CD4-positive, alpha-beta memory T cell (primary cell): ENCODE measurements around the gene ESYT3. TPM values are rescaled to one million over a fixed set of nuclear protein-coding genes. Genes with fewer than 3 reads are reported as not detected.

Experiments
- CTCF ChIA-PET: fragments of 350-600 bp; sonication (Branson Sonifier 250); formaldehyde crosslinking; loops from one replicate; lab custom pipeline; 2021; ENCODE audit warnings: inconsistent platforms; ENCODE audit not compliant: partially characterized antibody; lab: Charles Lee
- POLR2A ChIA-PET: fragments of 350-600 bp; sonication (Branson Sonifier 250); formaldehyde crosslinking; loops from one replicate; lab custom pipeline; 2021; ENCODE audit not compliant: partially characterized antibody; lab: Charles Lee
- DNase-seq, 5 donors: peaks; one replicate each; pipeline versions ENCODE4 v3.0.0 to v3.0.0-alpha.2; 2020 to 2022; ENCODE audit warnings: mixed read lengths in 1 of 5
- H3K27ac ChIP-seq: one replicate; pipeline ENCODE4 v1.7.0; 2013; ENCODE audit warnings: low read depth, low read length
- H3K27me3 ChIP-seq: 2 replicates; pipeline ENCODE4 v1.7.0; 2013; ENCODE audit warnings: mild to moderate bottlenecking, low read length, moderate library complexity; ENCODE audit not compliant: insufficient read depth
- H3K36me3 ChIP-seq: 2 replicates; pipeline ENCODE4 v1.7.0; 2013; ENCODE audit warnings: mild to moderate bottlenecking, low read length, moderate library complexity; ENCODE audit not compliant: insufficient read depth
- H3K4me1 ChIP-seq: 2 replicates; pipeline ENCODE4 v1.7.0; 2013; ENCODE audit warnings: mild to moderate bottlenecking, low read length, moderate library complexity; ENCODE audit not compliant: insufficient read depth
- H3K4me3 ChIP-seq, 2 donors: one replicate each; pipeline ENCODE4 v1.7.0; 2013; ENCODE audit warnings: low read length in 2 of 2, mild to moderate bottlenecking in 1 of 2
- H3K9me3 ChIP-seq, 2 donors: one replicate each; pipeline ENCODE4 v1.7.0; 2013; ENCODE audit warnings: low read length in 2 of 2, control low read depth in 1 of 2; ENCODE audit not compliant: control insufficient read depth in 1 of 2
- H3K27ac Mint-ChIP-seq, 7 donors: one replicate each; pipeline ENCODE4 v1.8.0; 2020 to 2021; ENCODE audit warnings: mixed read lengths in 7 of 7, mild to moderate bottlenecking in 6 of 7, inconsistent platforms in 3 of 7, moderate library complexity in 3 of 7
- H3K27me3 Mint-ChIP-seq, 2 donors: one replicate each; pipeline ENCODE4 v1.8.0; 2020 to 2021; ENCODE audit warnings: mixed read lengths in 2 of 2
- H3K36me3 Mint-ChIP-seq, 2 donors: one replicate each; pipeline ENCODE4 v1.8.0; 2020 to 2021; ENCODE audit warnings: mixed read lengths in 2 of 2, inconsistent platforms in 1 of 2, mild to moderate bottlenecking in 1 of 2
- H3K4me1 Mint-ChIP-seq, 4 donors: one replicate each; pipeline ENCODE4 v1.8.0; 2020 to 2021; ENCODE audit warnings: mixed read lengths in 4 of 4, mild to moderate bottlenecking in 1 of 4
- H3K4me3 Mint-ChIP-seq, 8 donors: one replicate each; pipeline ENCODE4 v1.8.0; 2020 to 2021; ENCODE audit warnings: mixed read lengths in 8 of 8, mild to moderate bottlenecking in 7 of 8, moderate library complexity in 6 of 8, inconsistent platforms in 3 of 8
- H3K9me3 Mint-ChIP-seq, 8 donors: one replicate each; pipeline ENCODE4 v1.8.0; 2020 to 2021; ENCODE audit warnings: mixed read lengths in 8 of 8, mild to moderate bottlenecking in 5 of 8, inconsistent platforms in 3 of 8, moderate library complexity in 1 of 8
- intact Hi-C: fragments of 100-400 bp; cut with micrococcal nuclease; formaldehyde crosslinking; loops from one replicate; pipeline ENCODE4 v1.15.1; 2023
- polyA plus RNA-seq, 2 donors: library from polyadenylated mRNA; unstranded; fragments of 300-500 nt; fragmentation: Illumina TruSeq; gene quantifications; one replicate each; pipeline ENCODE4 v1.2.3, GENCODE V29; 2021
- total RNA-seq, 2 experiments: library from RNA; stranded (reverse); gene quantifications; one replicate each; pipeline ENCODE4 v1.2.3, GENCODE V29; 2021

ESYT3 gene
- total and polyA plus RNA-seq, 4 experiments from 2014 or later: 0.11 TPM; not detected in 3

- H3K4me3 Mint-ChIP-seq: no peak overlapping the region
- H3K27me3 ChIP-seq: no peaks in the 10 kb centered on the region
- H3K9me3 ChIP-seq: no peaks in the 10 kb centered on the region
- no peaks in the 10 kb centered on the region for H3K9me3 Mint-ChIP-seq
- no peaks in the 10 kb centered on the region for H3K36me3 ChIP-seq
- H3K27ac ChIP-seq: no peak overlapping the region
- intact Hi-C loops: no loop called here
- H3K4me1 ChIP-seq: no peaks in the 10 kb centered on the region
- H3K27me3 Mint-ChIP-seq: peaks cover 7 to 16% of the 10 kb centered on the region in 2 donors
- H3K27ac Mint-ChIP-seq: no peak overlapping the region
- CTCF ChIA-PET: interaction anchor here (1.2 kb wide), 1 partner anchor 25 kb away, joined by 4 read pairs; no protein-coding TSS in a partner anchor
- POLR2A ChIA-PET: no interaction called here
- H3K36me3 Mint-ChIP-seq: no peaks in the 10 kb centered on the region
- H3K4me3 ChIP-seq: no peak overlapping the region
- H3K4me1 Mint-ChIP-seq: peaks cover 0 to 1% (median 0%) of the 10 kb centered on the region in 4 donors
- DNase-seq: no peak
These were observed 7.3 kb downstream of the ESYT3 start for GRCh38 chr3:138441742-138442141.

- H3K4me1 ChIP-seq: no peaks in the 10 kb centered on the region
- intact Hi-C loops: no loop called here
- H3K27me3 Mint-ChIP-seq: peaks cover 3 to 13% of the 10 kb centered on the region in 2 donors
These were observed 8.0 kb downstream of the ESYT3 start for GRCh38 chr3:138442433-138442832.

GRCh38 chr3:138443091-138443490 lies 8.7 kb downstream of the ESYT3 start:
- H3K9me3 ChIP-seq: no peaks in the 10 kb centered on the region
- H3K27ac ChIP-seq: no peak overlapping the region
- Mint-ChIP-seq H3K4me1 (no peaks in the 10 kb centered on the region), H3K27ac (no peak overlapping the region), H3K27me3 (peaks cover 2 to 10% of the 10 kb centered on the region in 2 donors), H3K9me3 (no peaks in the 10 kb centered on the region), H3K4me3 (no peak overlapping the region), H3K36me3 (no peaks in the 10 kb centered on the region)
- H3K27me3 ChIP-seq: no peaks in the 10 kb centered on the region
- no peaks in the 10 kb centered on the region for H3K36me3 ChIP-seq
- ChIA-PET CTCF (interaction anchor here (1.1 kb wide), 1 partner anchor 26 kb away, joined by 4 read pairs; no protein-coding TSS in a partner anchor), POLR2A (interaction anchor here (0.6 kb wide), 1 partner anchor 48 kb away, joined by 3 read pairs; no protein-coding TSS in a partner anchor)
- H3K4me3 ChIP-seq: no peak overlapping the region
- no peaks in the 10 kb centered on the region for H3K4me1 ChIP-seq
- DNase-seq: no peak
- intact Hi-C loops: no loop called here

More at GRCh38 chr3:138442433-138442832, 8.0 kb downstream of the ESYT3 start:
- no peaks in the 10 kb centered on the region for H3K36me3 ChIP-seq
- H3K27me3 ChIP-seq: no peaks in the 10 kb centered on the region
- no peaks in the 10 kb centered on the region for H3K9me3 Mint-ChIP-seq
- ChIA-PET POLR2A (no interaction called here), CTCF (interaction anchor here (1.1 kb wide), 1 partner anchor 25 kb away, joined by 4 read pairs; no protein-coding TSS in a partner anchor)
- H3K4me1 Mint-ChIP-seq: no peaks in the 10 kb centered on the region
- no peak overlapping the region for H3K27ac Mint-ChIP-seq
- no peak overlapping the region for H3K4me3 Mint-ChIP-seq
- H3K4me3 ChIP-seq: no peak overlapping the region
- no peaks in the 10 kb centered on the region for H3K36me3 Mint-ChIP-seq
- H3K27ac ChIP-seq: no peak overlapping the region
- H3K9me3 ChIP-seq: no peaks in the 10 kb centered on the region
- DNase-seq: no peak

- peaks cover 2 to 6% of the 10 kb centered on the region in 2 donors for H3K27me3 Mint-ChIP-seq
- intact Hi-C loops: no loop called here
- Histone ChIP-seq H3K36me3 (no peaks in the 10 kb centered on the region), H3K27me3 (no peaks in the 10 kb centered on the region), H3K9me3 (no peaks in the 10 kb centered on the region), H3K4me3 (no peak overlapping the region), H3K27ac (no peak overlapping the region), H3K4me1 (no peaks in the 10 kb centered on the region)
- ChIA-PET CTCF (interaction anchor here (1.1 kb wide), 1 partner anchor 27 kb away, joined by 4 read pairs; no protein-coding TSS in a partner anchor), POLR2A (interaction anchor here (0.6 kb wide), 1 partner anchor 48 kb away, joined by 3 read pairs; no protein-coding TSS in a partner anchor)
- no peak overlapping the region for H3K4me3 Mint-ChIP-seq
- no peak for DNase-seq
- H3K4me1 Mint-ChIP-seq: no peaks in the 10 kb centered on the region
- no peaks in the 10 kb centered on the region for H3K36me3 Mint-ChIP-seq
- no peaks in the 10 kb centered on the region for H3K9me3 Mint-ChIP-seq
- no peak overlapping the region for H3K27ac Mint-ChIP-seq
These were observed 9.4 kb downstream of the ESYT3 start for GRCh38 chr3:138443521-138444503.

GRCh38 chr3:138445236-138445635 lies 10.8 kb downstream of the ESYT3 start:
- ChIA-PET POLR2A (no interaction called here), CTCF (interaction anchor here (0.9 kb wide), 1 partner anchor 28 kb away, joined by 3 read pairs; no protein-coding TSS in a partner anchor)
- intact Hi-C loops: no loop called here
- Histone ChIP-seq H3K27ac (no peak overlapping the region), H3K27me3 (no peaks in the 10 kb centered on the region), H3K9me3 (no peaks in the 10 kb centered on the region), H3K36me3 (no peaks in the 10 kb centered on the region), H3K4me1 (no peaks in the 10 kb centered on the region), H3K4me3 (no peak overlapping the region)
- H3K4me1 Mint-ChIP-seq: no peaks in the 10 kb centered on the region
- no peak overlapping the region for H3K27ac Mint-ChIP-seq
- H3K27me3 Mint-ChIP-seq: peaks cover 0 to 2% of the 10 kb centered on the region in 2 donors
- no peak overlapping the region for H3K4me3 Mint-ChIP-seq
- no peaks in the 10 kb centered on the region for H3K36me3 Mint-ChIP-seq
- no peak for DNase-seq
- no peaks in the 10 kb centered on the region for H3K9me3 Mint-ChIP-seq

- H3K27ac Mint-ChIP-seq: no peak overlapping the region
These were observed 11.2 kb downstream of the ESYT3 start for GRCh38 chr3:138445654-138446053.

GRCh38 chr3:138448631-138449030 lies 14.2 kb downstream of the ESYT3 start:
- H3K27ac ChIP-seq: no peak overlapping the region
- no peaks in the 10 kb centered on the region for H3K4me1 ChIP-seq
- POLR2A ChIA-PET: no interaction called here
- intact Hi-C loops: no loop called here
- CTCF ChIA-PET: no interaction called here
- Mint-ChIP-seq H3K36me3 (no peaks in the 10 kb centered on the region), H3K4me1 (no peaks in the 10 kb centered on the region), H3K9me3 (no peaks in the 10 kb centered on the region), H3K27me3 (peaks cover 0 to 2% of the 10 kb centered on the region in 2 donors), H3K27ac (no peak overlapping the region), H3K4me3 (no peak overlapping the region)
- H3K36me3 ChIP-seq: no peaks in the 10 kb centered on the region
- H3K4me3 ChIP-seq: no peak overlapping the region
- no peaks in the 10 kb centered on the region for H3K9me3 ChIP-seq
- H3K27me3 ChIP-seq: no peaks in the 10 kb centered on the region
- DNase-seq: no peak

More at GRCh38 chr3:138445654-138446053, 11.2 kb downstream of the ESYT3 start:
- Mint-ChIP-seq H3K4me3 (no peak overlapping the region), H3K27me3 (peaks cover 0 to 2% of the 10 kb centered on the region in 2 donors), H3K36me3 (no peaks in the 10 kb centered on the region), H3K9me3 (no peaks in the 10 kb centered on the region), H3K4me1 (no peaks in the 10 kb centered on the region)
- H3K4me1 ChIP-seq: no peaks in the 10 kb centered on the region
- CTCF ChIA-PET: interaction anchor here (0.9 kb wide), 1 partner anchor 28 kb away, joined by 3 read pairs; no protein-coding TSS in a partner anchor
- H3K27me3 ChIP-seq: no peaks in the 10 kb centered on the region
- POLR2A ChIA-PET: no interaction called here
- H3K36me3 ChIP-seq: no peaks in the 10 kb centered on the region
- H3K4me3 ChIP-seq: no peak overlapping the region
- no peaks in the 10 kb centered on the region for H3K9me3 ChIP-seq
- intact Hi-C loops: no loop called here
- no peak overlapping the region for H3K27ac ChIP-seq
- no peak for DNase-seq
